Stimulated activated CD8-positive, alpha-beta memory T cell treated with anti-CD3 and anti-CD28 coated beads, Interleukin-4, amount 100 ng/mL, for 4 hours (primary cell): Measurements from ENCODE around the gene INTS11.
A peak's percentile ranks its signal among the peaks of the same experiment; 100 is the strongest.

Experiments
- DNase-seq, 2 donors: peaks; one replicate each; pipeline ENCODE4 v3.0.0-alpha.2; 2020; ENCODE audit warnings: low read depth in 2 of 2, low spot score in 1 of 2

INTS11 gene

DNA sequence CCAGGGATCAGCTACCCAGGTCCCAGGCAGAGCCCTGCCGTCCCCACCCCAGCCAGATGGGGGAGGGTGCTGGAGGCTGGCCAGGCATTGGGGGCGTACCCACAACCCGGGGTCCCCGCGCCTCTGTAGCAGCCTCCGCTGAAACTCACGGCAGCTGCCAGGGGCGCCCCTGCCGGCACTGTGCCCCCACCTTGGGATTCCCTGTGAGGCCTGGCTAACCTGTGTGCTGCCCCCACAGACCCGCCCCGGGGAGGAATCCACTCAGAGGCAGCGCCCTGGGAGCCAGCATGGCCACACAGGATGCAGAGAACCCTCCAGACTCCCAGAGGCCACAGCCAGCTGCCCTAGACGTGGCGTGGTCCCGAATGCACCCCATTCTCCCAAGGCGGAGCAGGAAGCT is 20.9 kb upstream of the INTS11 start:
- no peak for DNase-seq

- DNase-seq, result peak in 1 of 2 donors; percentile 49
These were observed 20.3 kb upstream of the INTS11 start for GRCh38 chr1:1344655-1345361.

GRCh38 chr1:1343811-1344421 is 19.5 kb upstream of the INTS11 start:
- no peak for DNase-seq

GRCh38 chr1:1342584-1343115 is 18.2 kb upstream of the INTS11 start:
- DNase-seq, result no peak

GRCh38 chr1:1342061-1342562 is 17.7 kb upstream of the INTS11 start:
- no peak for DNase-seq

- DNase-seq, result no peak
These were observed 17.1 kb upstream of the INTS11 start for GRCh38 chr1:1341549-1342021.

- no peak for DNase-seq
These were observed 16.5 kb upstream of the INTS11 start for GRCh38 chr1:1340791-1341548.

- no peak for DNase-seq
These were observed 15.7 kb upstream of the INTS11 start for GRCh38 chr1:1340185-1340584.

DNA sequence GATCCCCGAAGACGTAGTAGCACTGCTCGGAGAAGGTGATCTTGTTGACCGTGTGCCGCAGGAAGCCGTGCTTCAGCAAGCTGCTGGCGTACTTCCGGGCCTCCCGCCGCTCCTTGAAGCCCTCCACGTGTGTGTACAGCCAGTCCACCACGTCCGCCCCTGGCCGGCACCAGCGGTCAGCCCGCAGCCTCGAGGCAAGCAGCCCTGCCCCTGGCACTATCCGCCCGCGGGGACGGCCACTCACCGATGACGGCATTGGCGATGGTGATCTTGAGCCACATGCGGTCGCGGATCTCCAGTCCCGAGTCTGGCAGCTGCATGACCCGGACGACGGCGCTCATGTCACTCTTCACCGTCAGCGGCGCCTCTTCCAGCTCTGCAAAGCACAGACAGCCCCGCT is 13.8 kb upstream of the INTS11 start:
- no peak for DNase-seq

DNA sequence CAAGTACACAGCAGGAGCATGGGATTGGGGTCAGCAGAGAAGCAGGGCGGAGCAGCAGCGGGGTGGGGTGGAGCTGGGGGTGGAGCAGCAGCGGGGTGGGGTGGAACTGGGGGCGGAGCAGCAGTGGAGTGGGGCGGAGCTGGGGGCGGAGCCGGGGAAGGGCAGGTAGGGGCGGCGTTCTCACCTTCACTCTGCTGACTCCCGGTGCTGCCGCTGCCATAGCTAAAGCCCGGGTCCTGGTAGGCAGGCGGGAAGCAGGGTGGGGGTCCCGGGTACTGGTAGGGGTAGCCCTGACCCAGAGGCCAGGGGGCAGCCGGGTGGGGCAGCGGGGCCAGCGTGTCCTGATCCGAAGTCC is 13.3 kb upstream of the INTS11 start:
- DNase-seq, result no peak

DNA sequence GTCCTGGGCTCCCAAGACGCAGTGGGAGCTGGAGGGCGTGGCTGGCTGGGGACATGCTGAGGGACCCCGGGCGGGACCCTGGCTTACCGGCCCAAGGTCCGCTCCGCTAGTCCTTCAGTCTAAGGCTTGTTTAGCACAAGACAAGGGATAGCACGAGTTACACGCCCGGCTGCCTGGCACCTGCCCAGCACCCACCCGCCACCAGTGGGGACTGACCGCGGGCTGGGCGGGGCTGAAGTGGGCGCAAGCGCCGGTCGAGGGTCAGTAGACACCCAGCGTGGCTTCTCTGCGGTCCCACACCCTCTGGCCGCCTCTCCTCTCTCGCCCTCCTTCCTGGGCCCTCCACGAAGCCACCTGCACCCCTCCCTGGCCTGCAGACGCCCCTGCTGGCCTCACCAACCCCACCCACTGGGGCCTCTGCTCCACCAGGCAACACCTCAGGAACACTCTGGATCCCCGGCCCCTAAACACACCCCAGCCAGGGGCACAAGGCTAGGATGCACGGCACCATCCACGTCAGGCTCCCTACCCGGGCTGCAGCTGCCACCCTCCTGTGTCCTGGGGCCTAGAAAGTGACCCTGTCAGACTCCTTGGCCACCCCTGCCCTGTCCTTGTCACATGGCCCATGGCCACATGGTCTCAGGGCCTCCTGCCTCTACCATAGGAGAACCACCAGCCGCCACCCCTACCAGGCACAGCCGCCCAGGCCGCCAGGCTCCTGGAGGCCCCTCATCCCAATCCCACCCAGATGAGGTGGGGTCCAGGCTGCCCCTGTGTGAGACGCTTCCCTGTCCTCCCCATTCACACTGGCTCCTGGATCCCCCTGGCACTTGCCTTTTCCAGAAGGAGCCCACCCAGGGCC is 12.7 kb upstream of the INTS11 start:
- DNase-seq, result no peak

DNA sequence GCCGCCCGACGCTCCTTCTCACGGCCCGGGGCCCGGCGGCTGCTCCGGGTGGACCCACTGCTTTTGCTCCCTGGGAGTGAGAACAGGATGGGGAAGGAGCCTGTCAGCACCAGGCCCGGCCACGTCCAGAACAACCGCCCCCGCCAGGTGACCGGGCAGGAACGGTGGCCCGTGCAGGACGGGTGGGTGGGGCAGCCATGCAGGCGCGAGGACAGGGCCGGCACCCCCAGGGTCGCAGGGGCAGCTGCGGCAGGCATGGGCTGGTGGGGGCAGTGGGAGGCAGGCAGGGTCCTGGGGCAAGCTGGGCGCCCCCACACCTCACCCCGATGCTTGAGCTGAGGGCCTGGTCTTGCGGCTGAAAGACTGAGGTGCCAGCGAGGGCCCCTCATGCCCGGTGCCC is 12.0 kb upstream of the INTS11 start:
- DNase-seq, result no peak

GRCh38 chr1:1335792-1336248 is 11.4 kb upstream of the INTS11 start:
- DNase-seq, result no peak

DNA sequence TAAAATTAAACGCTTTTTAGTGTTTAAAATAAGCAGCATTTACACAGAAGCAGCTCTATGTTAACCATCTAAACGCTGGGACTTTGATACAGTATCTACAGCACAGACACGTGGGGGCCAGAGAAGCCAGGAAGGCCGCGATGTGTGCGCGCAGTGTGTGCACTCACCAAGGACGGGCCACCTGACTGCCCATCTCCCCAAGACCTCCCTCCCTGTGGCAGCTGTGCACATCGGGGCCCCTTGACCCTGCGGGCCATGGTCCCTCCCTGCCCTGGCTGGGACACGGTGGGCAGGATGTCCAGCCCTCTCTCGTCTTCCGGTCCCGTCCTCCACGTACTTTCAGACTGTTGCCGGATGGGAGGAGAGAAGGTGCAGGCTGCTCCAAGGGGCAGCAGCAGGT is 10.8 kb upstream of the INTS11 start:
- no peak for DNase-seq

DNA sequence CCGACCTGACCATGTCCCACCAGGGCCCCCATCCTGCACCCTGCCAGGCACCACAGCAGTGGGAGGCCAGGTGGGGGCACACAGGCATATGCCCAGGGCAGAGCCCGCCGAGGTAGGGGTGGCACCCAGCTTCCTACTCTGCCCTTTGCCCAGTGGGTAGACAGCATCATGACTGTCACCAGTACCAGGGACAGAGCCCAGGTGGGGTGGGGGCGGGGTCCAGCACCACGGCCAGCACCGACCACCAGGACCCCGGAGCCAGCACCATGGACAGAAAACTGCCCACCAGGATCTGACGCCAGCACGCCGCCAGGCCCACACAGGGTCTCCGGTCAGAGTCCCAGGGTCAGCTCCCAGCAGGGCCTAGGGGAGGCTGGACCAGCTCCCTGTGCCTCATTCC is 10.4 kb upstream of the INTS11 start:
- DNase-seq, result no peak

GRCh38 chr1:1333551-1334241 is 9.2 kb upstream of the INTS11 start:
- DNase-seq, result no peak

DNA sequence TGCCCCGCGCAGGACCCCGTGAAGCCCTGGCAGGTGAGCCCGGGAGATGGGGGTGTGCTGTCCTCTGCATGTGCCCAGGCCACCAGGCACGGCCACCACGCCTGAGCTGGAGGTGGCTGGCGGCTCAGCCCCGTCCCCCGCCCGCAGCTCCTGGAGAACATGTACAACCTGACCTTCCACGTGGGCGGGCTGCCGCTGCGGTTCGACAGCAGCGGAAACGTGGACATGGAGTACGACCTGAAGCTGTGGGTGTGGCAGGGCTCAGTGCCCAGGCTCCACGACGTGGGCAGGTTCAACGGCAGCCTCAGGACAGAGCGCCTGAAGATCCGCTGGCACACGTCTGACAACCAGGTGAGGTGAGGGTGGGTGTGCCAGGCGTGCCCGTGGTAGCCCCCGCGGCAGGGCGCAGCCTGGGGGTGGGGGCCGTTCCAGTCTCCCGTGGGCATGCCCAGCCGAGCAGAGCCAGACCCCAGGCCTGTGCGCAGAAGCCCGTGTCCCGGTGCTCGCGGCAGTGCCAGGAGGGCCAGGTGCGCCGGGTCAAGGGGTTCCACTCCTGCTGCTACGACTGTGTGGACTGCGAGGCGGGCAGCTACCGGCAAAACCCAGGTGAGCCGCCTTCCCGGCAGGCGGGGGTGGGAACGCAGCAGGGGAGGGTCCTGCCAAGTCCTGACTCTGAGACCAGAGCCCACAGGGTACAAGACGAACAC is 8.5 kb upstream of the INTS11 start:
- no peak for DNase-seq

- no peak for DNase-seq
These were observed 7.7 kb upstream of the INTS11 start for GRCh38 chr1:1332031-1332755.
